GM12891 (cell line): ENCODE results near the gene PCOLCE2.

Experiments
- DNase-seq: peaks from one replicate; pipeline ENCODE4 v3.0.0; 2011; ENCODE audit warnings: low spot score; ENCODE audit not compliant: insufficient read length
- FAIRE-seq: peaks from 2 replicates; lab custom pipeline; 2011; peaks lifted over from hg19 to GRCh38; lab: Jason Lieb, UNC
- PAX5 ChIP-seq: IDR thresholded peaks from 2 replicates; pipeline ENCODE4 v1.6.1; 2011; ENCODE audit warnings: low read length, moderate library complexity, mild to moderate bottlenecking; ENCODE audit not compliant: insufficient read depth, severe bottlenecking
- POLR2A ChIP-seq: IDR thresholded peaks from 2 replicates; pipeline ENCODE4 v1.6.1; 2011; ENCODE audit warnings: low read depth, low read length, control low read depth
- POLR2AphosphoS5 ChIP-seq: IDR thresholded peaks from 2 replicates; pipeline ENCODE4 v1.6.1; 2011; ENCODE audit warnings: low read depth, low read length, control low read depth
- POU2F2 ChIP-seq: IDR thresholded peaks from 2 replicates; pipeline ENCODE4 v1.6.1; 2011; ENCODE audit warnings: low read depth, mild to moderate bottlenecking, control low read depth, low read length, moderate library complexity
- SPI1 ChIP-seq: IDR thresholded peaks from 2 replicates; pipeline ENCODE4 v1.6.1; 2011; ENCODE audit warnings: low read depth, low read length, control low read depth
- TAF1 ChIP-seq: IDR thresholded peaks from 2 replicates; pipeline ENCODE4 v1.6.1; 2011; ENCODE audit warnings: low read depth, low read length, control low read depth

The PCOLCE2 gene

DNA sequence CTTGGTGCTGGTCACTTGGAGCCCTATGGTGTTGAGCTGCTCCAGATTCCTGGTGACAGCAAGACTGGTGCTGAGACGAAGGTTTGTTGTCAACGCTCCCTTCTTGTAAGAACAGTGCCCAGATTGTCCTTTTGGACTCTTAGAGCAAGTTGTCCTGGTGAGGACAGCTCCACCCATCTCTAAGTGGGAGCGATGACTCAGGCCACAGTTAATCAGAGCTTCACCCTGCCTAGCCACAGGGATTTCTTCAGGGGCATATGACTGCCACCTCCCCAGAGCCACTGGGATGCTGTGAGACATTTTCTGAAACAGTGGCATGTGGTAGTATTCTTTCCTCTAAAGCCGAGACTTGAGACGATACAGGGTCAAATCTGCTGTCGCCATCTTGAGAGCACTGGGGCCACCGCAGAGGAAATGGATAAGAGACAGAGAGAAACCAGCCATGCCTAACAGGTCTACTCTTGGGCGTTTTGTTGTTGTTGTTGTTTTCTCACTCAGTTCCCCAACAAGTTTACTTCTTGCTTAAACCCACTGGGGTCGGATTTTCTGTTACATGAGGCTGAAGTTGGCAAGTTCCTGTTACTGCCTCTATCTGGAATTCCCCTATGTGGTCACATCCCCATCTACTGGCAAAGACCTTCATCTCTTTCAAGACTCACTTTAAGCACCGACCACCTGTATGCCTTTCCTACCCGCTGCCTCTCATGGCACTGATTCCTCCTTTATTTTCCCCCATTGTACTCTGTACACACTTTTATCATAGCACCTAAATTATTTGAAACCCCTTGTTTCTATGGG lies 16.0 kb upstream of the PCOLCE2 start:
- TF ChIP-seq POU2F2 (no peak), POLR2A (no peak), SPI1 (no peak), TAF1 (no peak), PAX5 (no peak), POLR2AphosphoS5 (no peak)
- DNase-seq (no peak), FAIRE-seq (no peak)

DNA sequence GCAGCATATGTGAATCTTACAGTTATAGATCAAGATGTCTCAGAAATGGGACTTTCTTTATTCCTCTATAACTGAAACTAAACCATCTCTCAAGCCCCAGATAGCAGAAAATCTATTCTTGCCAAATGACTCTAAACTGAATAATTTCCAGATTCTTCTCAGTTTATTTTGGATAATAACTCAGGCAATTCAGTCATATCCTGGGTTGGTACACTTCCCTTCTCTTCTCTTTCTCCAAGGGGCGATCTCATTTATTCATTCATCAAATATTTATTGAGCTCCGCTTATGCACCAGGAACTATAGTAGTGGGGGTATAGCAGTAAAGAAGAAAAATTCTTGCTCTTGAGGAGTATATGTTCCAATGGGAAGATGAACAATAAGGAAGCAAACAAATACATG lies 13.5 kb upstream of the PCOLCE2 start:
- FAIRE-seq (no peak), DNase-seq (no peak)
- TF ChIP-seq TAF1: no peak
- TF ChIP-seq POU2F2: no peak
- TF ChIP-seq POLR2A: no peak
- TF ChIP-seq POLR2AphosphoS5: no peak
- TF ChIP-seq SPI1: no peak
- TF ChIP-seq PAX5: no peak

DNA sequence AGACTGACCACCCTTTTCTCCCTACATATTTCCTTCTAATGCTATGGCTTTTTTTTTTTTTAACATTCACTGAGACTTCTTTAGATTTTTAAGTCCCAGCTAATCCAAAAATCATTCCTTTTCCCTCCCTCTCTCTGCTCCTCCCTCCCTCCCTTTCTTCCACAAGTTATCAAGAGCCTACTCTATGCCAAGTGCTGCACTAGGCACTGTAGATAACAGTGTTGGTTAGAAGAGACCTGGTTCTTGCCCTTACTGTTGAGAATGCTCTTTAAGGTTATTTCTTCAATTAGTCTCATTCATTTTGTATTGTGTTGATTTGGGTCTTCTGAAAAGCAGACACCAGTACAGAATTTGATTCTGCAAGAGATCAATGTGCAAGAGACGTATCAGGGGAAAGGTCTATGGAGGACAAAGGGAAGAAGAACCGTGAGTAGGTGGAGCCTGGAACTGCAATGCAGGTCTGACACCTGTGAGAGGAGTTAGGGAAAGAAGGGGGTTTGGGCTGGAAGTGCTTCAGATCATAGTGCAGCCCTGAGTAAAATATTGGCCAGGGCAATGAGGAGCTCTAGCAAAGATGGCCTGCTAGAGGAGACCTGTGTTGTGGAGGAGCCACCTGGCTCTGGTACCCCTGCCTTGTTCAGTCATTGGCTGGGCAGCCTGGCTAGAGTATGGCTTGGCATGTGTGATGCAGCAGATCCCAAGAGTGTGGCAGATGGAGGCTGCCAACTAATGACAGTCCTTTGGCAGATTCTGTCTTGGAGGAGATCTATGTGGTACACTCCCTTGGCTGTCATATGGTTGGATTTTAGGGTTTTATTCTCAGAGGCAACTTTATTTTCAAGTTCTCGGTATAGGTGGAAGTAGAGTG lies 9.7 kb upstream of the PCOLCE2 start:
- DNase-seq: no peak
- TF ChIP-seq PAX5 (no peak), TAF1 (no peak), POU2F2 (no peak), SPI1 (no peak), POLR2A (no peak), POLR2AphosphoS5 (no peak)
- no peak for FAIRE-seq

DNA sequence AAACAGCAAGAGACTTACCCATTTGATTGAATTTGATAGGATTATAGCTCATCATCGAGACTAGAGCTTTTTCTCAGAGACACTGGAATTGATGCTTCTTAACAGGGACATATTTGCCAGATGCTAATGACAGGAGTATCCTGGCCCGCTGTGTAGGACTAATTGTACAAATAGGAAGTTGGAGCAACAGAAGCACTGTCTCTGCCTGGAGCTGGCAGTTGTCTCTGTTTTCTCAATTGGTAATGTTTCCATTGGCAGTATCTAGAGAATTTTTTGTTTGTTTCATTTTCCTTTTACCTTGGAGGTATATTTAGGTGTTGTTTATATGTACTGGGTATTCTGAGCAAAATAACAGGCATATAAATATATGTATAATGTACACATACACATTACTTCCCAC lies 8.9 kb upstream of the PCOLCE2 start:
- FAIRE-seq (no peak), DNase-seq (no peak)
- TF ChIP-seq POU2F2: no peak
- TF ChIP-seq POLR2A: no peak
- TF ChIP-seq SPI1: no peak
- TF ChIP-seq POLR2AphosphoS5: no peak
- TF ChIP-seq PAX5: no peak
- no peak for TF ChIP-seq TAF1

DNA sequence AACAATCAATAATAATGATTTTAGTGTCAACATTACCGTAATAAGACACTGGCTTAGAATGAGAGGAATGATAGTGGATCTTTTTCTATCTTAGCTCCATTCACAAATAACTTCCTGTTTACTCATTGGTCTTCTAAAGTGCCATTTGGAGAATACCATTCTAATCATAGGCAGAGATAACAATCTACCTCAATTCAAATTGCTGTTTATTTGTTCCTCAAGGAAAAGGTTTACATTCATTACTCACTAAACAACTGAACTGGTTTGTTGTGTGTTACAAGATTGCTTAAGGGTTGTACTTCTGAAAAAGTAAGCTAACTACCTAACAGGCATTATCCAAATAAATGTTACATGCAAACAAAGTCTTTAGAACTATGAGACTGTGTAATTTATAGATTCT lies 8.1 kb upstream of the PCOLCE2 start:
- FAIRE-seq: no peak
- TF ChIP-seq TAF1: no peak
- no peak for TF ChIP-seq SPI1
- no peak for TF ChIP-seq POLR2A
- no peak for TF ChIP-seq PAX5
- no peak for TF ChIP-seq POU2F2
- no peak for TF ChIP-seq POLR2AphosphoS5
- no peak for DNase-seq

DNA sequence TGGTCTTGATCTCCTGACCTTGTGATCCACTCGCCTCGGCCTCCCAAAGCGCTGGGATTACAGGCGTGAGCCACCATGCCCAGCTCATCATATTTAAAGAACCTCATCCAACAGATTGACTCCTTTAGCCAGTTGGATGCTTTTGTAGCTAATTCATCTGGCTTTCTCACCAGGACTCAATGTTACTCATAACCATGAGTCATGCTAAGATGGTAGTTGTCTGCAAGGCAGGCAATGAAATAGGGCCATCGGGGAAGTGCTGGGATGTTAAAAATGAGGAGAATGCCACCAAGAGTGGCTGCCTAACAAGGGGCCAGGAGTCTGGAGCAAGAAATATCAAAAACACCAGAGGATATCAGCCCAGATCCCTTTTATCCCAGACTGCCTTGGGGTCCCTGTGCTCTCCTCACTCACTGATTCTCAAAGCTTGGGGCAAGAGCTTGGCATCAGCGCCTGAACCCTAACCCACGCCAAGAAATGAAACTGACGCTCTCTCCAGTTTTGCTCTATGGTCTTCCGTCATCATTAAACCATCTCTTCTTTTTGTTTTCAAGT lies 7.4 kb upstream of the PCOLCE2 start:
- DNase-seq: no peak
- TF ChIP-seq POU2F2: no peak
- no peak for FAIRE-seq

DNA sequence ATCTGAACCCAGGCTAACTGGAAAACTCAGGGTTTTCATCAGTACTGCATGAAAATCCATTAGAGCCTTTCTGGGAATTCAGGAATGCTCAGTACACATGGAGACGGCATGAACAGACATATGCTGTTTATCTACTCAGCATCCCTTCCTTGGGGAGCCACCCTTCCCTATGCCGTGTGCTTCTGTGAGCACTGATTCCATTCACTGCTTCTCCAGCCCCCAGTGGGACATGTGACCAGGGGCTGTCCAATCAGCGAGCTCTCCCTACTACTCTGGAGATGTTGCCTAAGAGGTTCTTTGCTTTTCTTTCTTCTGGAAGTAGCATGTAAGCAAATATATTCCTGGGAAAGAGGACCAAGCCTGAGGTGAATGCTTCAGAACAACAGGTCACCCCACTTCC lies 5.6 kb upstream of the PCOLCE2 start:
- FAIRE-seq: no peak
- DNase-seq: no peak
- TF ChIP-seq SPI1 (no peak), TAF1 (no peak), POU2F2 (no peak), PAX5 (no peak), POLR2A (no peak), POLR2AphosphoS5 (no peak)

DNA sequence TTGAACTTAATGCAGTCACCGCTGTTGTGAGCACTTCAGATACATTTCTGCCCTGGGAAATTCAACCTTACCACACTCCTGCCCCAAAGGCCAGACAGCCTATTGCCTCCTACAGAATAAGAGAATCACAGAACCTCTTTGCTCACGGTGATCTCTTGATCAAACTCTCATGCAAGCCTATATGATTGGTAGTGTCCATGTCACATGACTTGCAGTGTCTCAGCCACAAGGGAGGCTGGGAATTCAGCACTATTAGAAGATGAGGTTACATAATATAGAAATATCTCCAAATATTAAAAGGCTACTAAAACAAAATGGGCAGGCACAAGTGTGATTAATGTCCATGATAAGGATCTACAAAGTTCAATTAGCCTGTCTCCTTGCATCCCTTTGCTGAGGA lies 3.8 kb upstream of the PCOLCE2 start:
- TF ChIP-seq SPI1: no peak
- TF ChIP-seq POU2F2: no peak
- no peak for TF ChIP-seq TAF1
- no peak for TF ChIP-seq POLR2AphosphoS5
- no peak for TF ChIP-seq POLR2A
- TF ChIP-seq PAX5: no peak
- no peak for DNase-seq
- no peak for FAIRE-seq

DNA sequence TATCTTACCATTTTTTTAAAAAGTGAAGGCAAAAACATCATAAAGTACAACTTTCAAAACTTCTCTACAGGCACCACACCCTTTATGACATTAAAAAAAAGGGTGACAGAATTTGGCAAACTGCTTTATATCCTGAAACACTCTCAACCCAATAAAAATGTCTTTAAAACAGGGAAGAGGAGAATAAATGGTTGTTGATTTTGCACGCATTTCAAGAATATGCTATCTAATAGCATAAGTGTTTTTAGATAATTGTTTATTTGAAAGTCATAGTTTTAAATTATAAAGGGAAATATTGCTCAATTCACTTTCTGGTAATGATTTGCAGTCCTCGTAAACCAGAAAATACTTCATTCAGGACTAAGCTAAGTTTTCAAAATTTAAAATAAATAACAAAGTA lies 1.7 kb upstream of the PCOLCE2 start:
- DNase-seq (no peak), FAIRE-seq (no peak)
- TF ChIP-seq SPI1 (no peak), TAF1 (no peak), PAX5 (no peak), POLR2AphosphoS5 (no peak), POLR2A (no peak)
